ENCODE results near the gene ENOX1.

GRCh38 chr13:43664700-43665191 lies 122.0 kb downstream of the ENOX1 start:
- TF ChIP-seq, protein P1, sequence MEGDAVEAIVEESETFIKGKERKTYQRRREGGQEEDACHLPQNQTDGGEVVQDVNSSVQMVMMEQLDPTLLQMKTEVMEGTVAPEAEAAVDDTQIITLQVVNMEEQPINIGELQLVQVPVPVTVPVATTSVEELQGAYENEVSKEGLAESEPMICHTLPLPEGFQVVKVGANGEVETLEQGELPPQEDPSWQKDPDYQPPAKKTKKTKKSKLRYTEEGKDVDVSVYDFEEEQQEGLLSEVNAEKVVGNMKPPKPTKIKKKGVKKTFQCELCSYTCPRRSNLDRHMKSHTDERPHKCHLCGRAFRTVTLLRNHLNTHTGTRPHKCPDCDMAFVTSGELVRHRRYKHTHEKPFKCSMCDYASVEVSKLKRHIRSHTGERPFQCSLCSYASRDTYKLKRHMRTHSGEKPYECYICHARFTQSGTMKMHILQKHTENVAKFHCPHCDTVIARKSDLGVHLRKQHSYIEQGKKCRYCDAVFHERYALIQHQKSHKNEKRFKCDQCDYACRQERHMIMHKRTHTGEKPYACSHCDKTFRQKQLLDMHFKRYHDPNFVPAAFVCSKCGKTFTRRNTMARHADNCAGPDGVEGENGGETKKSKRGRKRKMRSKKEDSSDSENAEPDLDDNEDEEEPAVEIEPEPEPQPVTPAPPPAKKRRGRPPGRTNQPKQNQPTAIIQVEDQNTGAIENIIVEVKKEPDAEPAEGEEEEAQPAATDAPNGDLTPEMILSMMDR (IDR thresholded peaks at IDR 0.05): no peak
- TF ChIP-seq, protein P2, sequence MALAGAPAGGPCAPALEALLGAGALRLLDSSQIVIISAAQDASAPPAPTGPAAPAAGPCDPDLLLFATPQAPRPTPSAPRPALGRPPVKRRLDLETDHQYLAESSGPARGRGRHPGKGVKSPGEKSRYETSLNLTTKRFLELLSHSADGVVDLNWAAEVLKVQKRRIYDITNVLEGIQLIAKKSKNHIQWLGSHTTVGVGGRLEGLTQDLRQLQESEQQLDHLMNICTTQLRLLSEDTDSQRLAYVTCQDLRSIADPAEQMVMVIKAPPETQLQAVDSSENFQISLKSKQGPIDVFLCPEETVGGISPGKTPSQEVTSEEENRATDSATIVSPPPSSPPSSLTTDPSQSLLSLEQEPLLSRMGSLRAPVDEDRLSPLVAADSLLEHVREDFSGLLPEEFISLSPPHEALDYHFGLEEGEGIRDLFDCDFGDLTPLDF (CRISPR knock-in tag; IDR thresholded peaks at IDR 0.05): no peak
- TF ChIP-seq HMGA2 (CRISPR knock-in tag; IDR thresholded peaks at IDR 0.05) (no peak), ESRRA (CRISPR knock-in tag; IDR thresholded peaks at IDR 0.05; ENCODE audit: borderline replicate concordance) (no peak), NFYB (CRISPR knock-in tag; conservative IDR thresholded peaks at IDR 0.05; ENCODE audit: low read depth) (no peak), TCF7 (CRISPR knock-in tag; IDR thresholded peaks at IDR 0.05; ENCODE audit: low read depth) (no peak), ZNF232 (CRISPR knock-in tag; IDR thresholded peaks at IDR 0.05) (no peak), NFE2L1 (CRISPR knock-in tag; IDR thresholded peaks at IDR 0.05) (no peak), HMGXB4 (CRISPR knock-in tag; IDR thresholded peaks at IDR 0.05) (no peak)
